CD4-positive, CD25-positive, alpha-beta regulatory T cell (primary cell): ENCODE measurements around the gene FAM234B. TPM values are rescaled to one million over a fixed set of nuclear protein-coding genes. Genes with fewer than 3 reads are reported as not detected.

Experiments used
- ATAC-seq, 2 donors: fragments of 150-1000 bp; cut with Tn5 transposase; one replicate each; pipeline ENCODE4 v1.10.0; 2021; ENCODE audit warnings: low read depth in 2 of 2, moderate number of reproducible peaks in 2 of 2, moderate library complexity in 1 of 2
- DNase-seq, 3 donors: peaks; one replicate each; pipeline versions ENCODE4 v3.0.0 to v3.0.0-alpha.2; 2012 to 2022; ENCODE audit warnings: mixed read lengths in 1 of 3
- H3K27ac ChIP-seq: one replicate; pipeline ENCODE4 v1.7.0; 2013; ENCODE audit warnings: mild to moderate bottlenecking, low read length; ENCODE audit not compliant: insufficient read depth, poor library complexity, severe bottlenecking
- H3K27me3 ChIP-seq: one replicate; pipeline ENCODE4 v1.7.0; 2013; ENCODE audit warnings: low read length; ENCODE audit not compliant: control insufficient read depth, insufficient read depth
- H3K36me3 ChIP-seq: one replicate; pipeline ENCODE4 v1.7.0; 2013; ENCODE audit warnings: mild to moderate bottlenecking, low read length, moderate library complexity; ENCODE audit not compliant: control insufficient read depth, insufficient read depth
- H3K4me1 ChIP-seq: 2 replicates; pipeline ENCODE4 v1.7.0; 2013; ENCODE audit warnings: mild to moderate bottlenecking, low read length; ENCODE audit not compliant: insufficient read depth, control insufficient read depth, poor library complexity, severe bottlenecking
- H3K4me3 ChIP-seq: one replicate; pipeline ENCODE4 v1.7.0; 2013; ENCODE audit warnings: low read depth, mild to moderate bottlenecking, low read length, moderate library complexity
- H3K9me3 ChIP-seq, 2 experiments: 1 replicate in 1 of 2; 2 replicates in 1 of 2; pipeline ENCODE4 v1.7.0; 2013; ENCODE audit warnings: low read length in 2 of 2, mild to moderate bottlenecking in 1 of 2, moderate library complexity in 1 of 2; ENCODE audit not compliant: control insufficient read depth in 2 of 2
- H3K27ac Mint-ChIP-seq, 3 donors: one replicate each; pipeline ENCODE4 v1.8.0; 2020 to 2022; ENCODE audit warnings: mild to moderate bottlenecking in 3 of 3, mixed read lengths in 3 of 3, moderate library complexity in 2 of 3
- H3K27me3 Mint-ChIP-seq: one replicate; pipeline ENCODE4 v1.8.0; 2022; ENCODE audit warnings: mild to moderate bottlenecking, mixed read lengths
- H3K36me3 Mint-ChIP-seq: one replicate; pipeline ENCODE4 v1.8.0; 2020; ENCODE audit warnings: mixed read lengths
- H3K4me1 Mint-ChIP-seq, 4 donors: one replicate each; pipeline ENCODE4 v1.8.0; 2020 to 2022; ENCODE audit warnings: mixed read lengths in 4 of 4, mild to moderate bottlenecking in 1 of 4
- H3K4me3 Mint-ChIP-seq, 4 donors: one replicate each; pipeline ENCODE4 v1.8.0; 2020 to 2022; ENCODE audit warnings: mild to moderate bottlenecking in 4 of 4, mixed read lengths in 4 of 4, moderate library complexity in 3 of 4
- H3K9me3 Mint-ChIP-seq, 7 donors: one replicate each; pipeline ENCODE4 v1.8.0; 2020 to 2022; ENCODE audit warnings: mixed read lengths in 7 of 7, mild to moderate bottlenecking in 3 of 7, moderate library complexity in 2 of 7
- polyA plus RNA-seq, 4 donors: library from polyadenylated mRNA; unstranded; fragments of 300-500 nt; fragmentation: Illumina TruSeq; gene quantifications; one replicate each; pipeline ENCODE4 v1.2.3, GENCODE V29; 2021
- total RNA-seq: library from RNA; stranded (reverse); gene quantifications from one replicate; pipeline ENCODE4 v1.2.3, GENCODE V29; 2022

The FAM234B gene
- total and polyA plus RNA-seq, 5 donors from 2014 or later: 1.3 to 4.5 (median 2.4) TPM

GRCh38 chr12:13116259-13116658 lies 72.1 kb downstream of the FAM234B start:
- Histone ChIP-seq H3K27ac (no peak overlapping the region), H3K9me3 (no peaks in the 10 kb centered on the region), H3K4me3 (no peak overlapping the region), H3K4me1 (no peaks in the 10 kb centered on the region), H3K27me3 (peaks cover 14% of the 10 kb centered on the region), H3K36me3 (no peaks in the 10 kb centered on the region)
- DNase-seq (no peak), ATAC-seq (no peak)
- Mint-ChIP-seq H3K27me3 (peaks cover 25% of the 10 kb centered on the region), H3K9me3 (no peaks in the 10 kb centered on the region), H3K27ac (no peak overlapping the region), H3K36me3 (no peaks in the 10 kb centered on the region), H3K4me3 (no peak overlapping the region), H3K4me1 (no peaks in the 10 kb centered on the region)

- H3K9me3 Mint-ChIP-seq: no peaks in the 10 kb centered on the region
- Histone ChIP-seq H3K27me3 (peaks cover 9% of the 10 kb centered on the region), H3K4me3 (no peak overlapping the region), H3K9me3 (no peaks in the 10 kb centered on the region), H3K36me3 (no peaks in the 10 kb centered on the region), H3K27ac (no peak overlapping the region), H3K4me1 (no peaks in the 10 kb centered on the region)
- ATAC-seq (no peak), DNase-seq (no peak)
- H3K36me3 Mint-ChIP-seq: no peaks in the 10 kb centered on the region
- H3K4me1 Mint-ChIP-seq: no peaks in the 10 kb centered on the region
- H3K4me3 Mint-ChIP-seq: no peak overlapping the region
- H3K27ac Mint-ChIP-seq: no peak overlapping the region
- H3K27me3 Mint-ChIP-seq: peaks cover 20% of the 10 kb centered on the region
These were observed 72.8 kb downstream of the FAM234B start for GRCh38 chr12:13117029-13117428.

- Histone ChIP-seq H3K4me1 (no peaks in the 10 kb centered on the region), H3K27ac (no peak overlapping the region), H3K4me3 (no peak overlapping the region), H3K27me3 (no peaks in the 10 kb centered on the region), H3K9me3 (no peaks in the 10 kb centered on the region), H3K36me3 (no peaks in the 10 kb centered on the region)
- no peaks in the 10 kb centered on the region for H3K4me1 Mint-ChIP-seq
- H3K4me3 Mint-ChIP-seq: no peak overlapping the region
- no peaks in the 10 kb centered on the region for H3K9me3 Mint-ChIP-seq
- DNase-seq (no peak), ATAC-seq (no peak)
- H3K27me3 Mint-ChIP-seq: peaks cover 4% of the 10 kb centered on the region
- no peak overlapping the region for H3K27ac Mint-ChIP-seq
- H3K36me3 Mint-ChIP-seq: no peaks in the 10 kb centered on the region
These were observed 75.6 kb downstream of the FAM234B start for GRCh38 chr12:13119826-13120225.

GRCh38 chr12:13120413-13120812 lies 76.2 kb downstream of the FAM234B start:
- H3K9me3 ChIP-seq: no peaks in the 10 kb centered on the region
- peaks cover 3% of the 10 kb centered on the region for H3K27me3 ChIP-seq
- Mint-ChIP-seq H3K36me3 (no peaks in the 10 kb centered on the region), H3K4me1 (no peaks in the 10 kb centered on the region), H3K27ac (no peak overlapping the region), H3K27me3 (no peaks in the 10 kb centered on the region), H3K9me3 (no peaks in the 10 kb centered on the region), H3K4me3 (no peak overlapping the region)
- no peak overlapping the region for H3K4me3 ChIP-seq
- no peak overlapping the region for H3K27ac ChIP-seq
- no peaks in the 10 kb centered on the region for H3K36me3 ChIP-seq
- no peak for ATAC-seq
- H3K4me1 ChIP-seq: no peaks in the 10 kb centered on the region
- no peak for DNase-seq

- no peaks in the 10 kb centered on the region for H3K27me3 Mint-ChIP-seq
- Histone ChIP-seq H3K27me3 (peaks cover 3% of the 10 kb centered on the region), H3K9me3 (no peaks in the 10 kb centered on the region), H3K36me3 (no peaks in the 10 kb centered on the region), H3K27ac (no peak overlapping the region), H3K4me3 (no peak overlapping the region), H3K4me1 (no peaks in the 10 kb centered on the region)
- no peak overlapping the region for H3K27ac Mint-ChIP-seq
- no peaks in the 10 kb centered on the region for H3K36me3 Mint-ChIP-seq
- ATAC-seq: no peak
- no peak overlapping the region for H3K4me3 Mint-ChIP-seq
- no peaks in the 10 kb centered on the region for H3K9me3 Mint-ChIP-seq
- DNase-seq: no peak
- no peaks in the 10 kb centered on the region for H3K4me1 Mint-ChIP-seq
These were observed 77.4 kb downstream of the FAM234B start for GRCh38 chr12:13121568-13121967.

- Mint-ChIP-seq H3K27me3 (no peaks in the 10 kb centered on the region), H3K4me3 (no peak overlapping the region), H3K27ac (no peak overlapping the region), H3K4me1 (no peaks in the 10 kb centered on the region), H3K9me3 (peaks cover 0 to 2% (median 0%) of the 10 kb centered on the region in 7 donors), H3K36me3 (no peaks in the 10 kb centered on the region)
- no peaks in the 10 kb centered on the region for H3K4me1 ChIP-seq
- peaks cover 3% of the 10 kb centered on the region for H3K27me3 ChIP-seq
- DNase-seq (no peak), ATAC-seq (no peak)
- H3K36me3 ChIP-seq: no peaks in the 10 kb centered on the region
- no peak overlapping the region for H3K27ac ChIP-seq
- H3K4me3 ChIP-seq: no peak overlapping the region
- H3K9me3 ChIP-seq: no peaks in the 10 kb centered on the region
These were observed 80.7 kb downstream of the FAM234B start for GRCh38 chr12:13124656-13125505.

- H3K4me1 Mint-ChIP-seq: no peaks in the 10 kb centered on the region
- H3K36me3 Mint-ChIP-seq: no peaks in the 10 kb centered on the region
- ATAC-seq (no peak), DNase-seq (no peak)
- peaks cover 0 to 2% (median 0%) of the 10 kb centered on the region in 7 donors for H3K9me3 Mint-ChIP-seq
- Histone ChIP-seq H3K4me3 (no peak overlapping the region), H3K36me3 (no peaks in the 10 kb centered on the region), H3K9me3 (no peaks in the 10 kb centered on the region), H3K27me3 (peaks cover 5% of the 10 kb centered on the region), H3K27ac (no peak overlapping the region), H3K4me1 (no peaks in the 10 kb centered on the region)
- peaks cover 6% of the 10 kb centered on the region for H3K27me3 Mint-ChIP-seq
- no peak overlapping the region for H3K4me3 Mint-ChIP-seq
- no peak overlapping the region for H3K27ac Mint-ChIP-seq
These were observed 81.8 kb downstream of the FAM234B start for GRCh38 chr12:13125996-13126395.

GRCh38 chr12:13126494-13126893 lies 82.3 kb downstream of the FAM234B start:
- Histone ChIP-seq H3K27me3 (peaks cover 7% of the 10 kb centered on the region), H3K27ac (no peak overlapping the region), H3K9me3 (no peaks in the 10 kb centered on the region), H3K36me3 (no peaks in the 10 kb centered on the region), H3K4me1 (no peaks in the 10 kb centered on the region), H3K4me3 (no peak overlapping the region)
- peak in 1 of 3 donors; percentile 44 for DNase-seq
- no peak for ATAC-seq
- no peaks in the 10 kb centered on the region for H3K36me3 Mint-ChIP-seq
- H3K27ac Mint-ChIP-seq: no peak overlapping the region
- peaks cover 0 to 2% (median 0%) of the 10 kb centered on the region in 7 donors for H3K9me3 Mint-ChIP-seq
- H3K4me1 Mint-ChIP-seq: no peaks in the 10 kb centered on the region
- H3K27me3 Mint-ChIP-seq: peaks cover 6% of the 10 kb centered on the region
- no peak overlapping the region for H3K4me3 Mint-ChIP-seq
